Activated gamma-delta T cell (primary cell): ENCODE results near the gene TBPL1.

Experiments used
- DNase-seq: peaks from one replicate; lab custom pipeline; 2025; lab: John Stamatoyannopoulos, UW

The TBPL1 gene

DNA sequence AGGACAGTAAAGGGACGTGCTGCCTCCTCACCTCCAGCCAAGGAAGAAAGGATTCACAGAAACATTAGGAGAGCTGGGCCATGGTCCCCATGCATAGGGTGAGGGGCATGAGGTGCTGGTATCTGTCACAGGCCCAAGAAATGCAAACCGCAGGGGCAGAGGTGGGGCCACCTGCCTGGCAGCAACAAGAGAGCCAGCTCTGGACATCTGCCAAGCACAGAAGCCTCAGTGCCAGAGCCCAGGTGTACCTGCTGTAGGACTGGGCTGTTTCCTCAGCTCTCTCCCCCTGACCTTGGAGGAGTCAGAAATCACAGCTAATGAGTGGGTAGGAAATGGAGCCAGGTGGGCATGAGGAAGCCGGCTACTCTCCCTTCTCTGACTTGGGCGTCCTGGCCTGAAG is 54.1 kb downstream of the TBPL1 start:
- no peak for DNase-seq

DNA sequence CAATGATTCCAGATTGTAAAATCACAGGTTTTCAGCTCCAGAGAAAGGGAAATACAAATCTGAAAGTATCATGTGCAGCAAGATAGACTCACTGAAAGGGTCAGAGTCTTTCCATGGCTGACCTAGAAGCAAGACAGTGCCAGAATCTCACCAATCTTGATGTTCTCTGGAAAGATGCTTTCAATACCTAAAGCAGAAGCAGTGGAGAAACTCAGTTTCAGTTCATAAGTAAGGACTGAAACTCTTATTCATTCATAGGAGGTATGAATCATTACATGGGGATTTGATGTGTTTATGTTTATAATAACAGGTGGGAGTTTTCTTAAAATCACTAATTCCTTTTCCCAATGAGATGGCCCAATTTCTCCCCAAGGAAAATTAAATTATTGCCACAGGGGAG is 56.9 kb downstream of the TBPL1 start:
- no peak for DNase-seq

- DNase-seq, result no peak
These were observed 57.4 kb downstream of the TBPL1 start for GRCh38 chr6:134010400-134010799.

DNA sequence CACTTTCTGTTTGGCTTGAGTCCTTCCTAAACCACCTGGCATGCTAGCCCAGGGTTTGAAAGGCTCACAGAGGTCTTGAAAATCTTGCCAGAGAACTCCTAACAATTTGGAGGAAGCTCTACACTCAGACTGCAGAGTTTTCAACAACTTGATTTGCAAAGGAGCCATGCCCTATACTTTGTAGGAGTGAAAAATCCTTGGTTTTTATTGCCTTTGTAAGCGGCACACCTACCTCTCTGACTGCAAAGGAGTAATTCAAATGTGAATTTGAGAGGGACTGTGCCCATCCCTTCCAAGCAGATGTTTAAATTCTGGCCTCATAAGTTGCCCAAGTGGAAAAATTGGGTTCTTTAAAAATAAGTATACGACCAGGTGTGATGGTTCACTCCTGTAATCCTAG is 58.0 kb downstream of the TBPL1 start:
- no peak for DNase-seq

DNA sequence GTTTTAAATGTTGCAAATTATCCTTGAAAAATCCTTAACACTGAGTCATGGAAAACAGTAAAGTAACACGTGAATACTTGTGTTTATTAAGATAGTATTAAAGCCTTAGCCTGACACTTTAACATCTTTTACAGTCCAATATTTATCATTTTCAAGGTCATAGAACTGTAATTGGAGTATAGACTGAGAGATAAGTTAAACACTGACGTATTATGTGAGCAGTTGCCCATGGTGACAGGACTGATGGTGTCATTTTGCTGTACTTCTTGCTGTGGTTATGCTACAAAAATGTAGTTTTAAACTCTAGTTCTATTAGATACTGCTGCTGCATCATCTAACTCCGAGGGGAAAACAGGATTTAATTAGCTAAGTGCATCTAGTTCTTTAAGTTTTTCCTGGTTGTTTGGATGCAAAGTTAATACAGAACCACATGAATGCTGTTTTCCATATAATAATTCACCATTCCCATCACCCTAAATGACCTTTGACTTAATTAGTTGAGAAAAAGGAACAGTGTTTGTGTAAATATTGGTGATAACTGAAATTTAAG is 61.6 kb downstream of the TBPL1 start:
- DNase-seq, result no peak

DNA sequence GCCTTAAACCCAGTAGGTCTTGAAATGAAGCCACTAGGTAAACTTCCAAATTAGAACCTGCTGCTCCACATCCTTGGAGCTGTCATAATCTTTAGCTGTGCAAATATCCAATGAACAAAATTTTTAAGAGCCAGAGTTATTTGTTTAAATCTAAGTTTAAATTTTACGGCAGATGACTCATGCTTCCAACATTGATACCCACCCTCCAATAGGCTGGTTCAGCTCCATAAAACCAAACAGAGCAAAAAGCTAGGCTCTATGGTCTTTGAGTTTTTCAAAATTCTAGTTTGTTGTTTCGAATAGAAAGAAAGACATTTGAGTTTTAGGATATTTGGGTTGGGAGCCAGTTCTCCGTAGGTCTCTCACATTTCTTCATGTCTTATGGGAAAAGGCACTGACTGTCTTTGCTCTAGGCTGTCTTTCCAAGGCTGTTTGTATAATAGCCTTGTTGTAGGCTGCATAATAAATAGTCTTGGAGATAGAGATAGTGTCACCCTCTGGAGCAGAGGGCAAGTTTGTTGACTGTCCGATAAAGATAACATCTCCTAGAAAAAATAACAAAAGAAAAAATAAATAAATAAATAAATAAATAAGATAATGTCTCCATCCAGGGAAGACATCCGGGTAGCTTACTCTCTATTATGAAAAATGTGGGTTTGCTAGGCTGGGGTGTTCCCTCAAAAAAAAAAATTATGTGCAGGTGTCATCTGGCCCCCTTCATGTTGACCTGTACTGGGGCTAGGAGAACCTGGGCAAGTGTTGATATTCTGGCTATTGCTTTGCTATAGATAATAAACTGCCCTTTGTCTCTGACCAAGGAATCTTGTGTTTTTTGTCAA is 62.9 kb downstream of the TBPL1 start:
- DNase-seq, result no peak

- no peak for DNase-seq
These were observed 63.5 kb downstream of the TBPL1 start for GRCh38 chr6:134016558-134016814.

DNA sequence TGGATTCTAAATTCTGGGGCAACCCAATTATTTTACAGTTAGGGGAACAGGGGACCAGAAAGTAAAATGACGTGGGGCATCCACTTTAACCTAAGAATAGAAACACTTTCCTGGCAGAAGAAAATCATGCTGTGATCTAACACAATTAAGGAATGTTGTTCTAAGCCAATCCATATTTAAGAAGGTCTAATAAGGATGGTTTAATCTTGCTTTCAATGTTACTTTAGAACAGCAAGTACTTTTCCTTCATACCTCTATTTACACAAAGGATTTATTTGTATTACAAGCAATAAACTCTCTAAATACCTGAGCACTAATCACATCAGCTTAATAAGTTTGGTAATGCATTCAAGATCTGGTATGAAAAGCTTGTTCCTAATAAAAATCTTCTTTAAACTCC is 67.0 kb downstream of the TBPL1 start:
- no peak for DNase-seq

DNA sequence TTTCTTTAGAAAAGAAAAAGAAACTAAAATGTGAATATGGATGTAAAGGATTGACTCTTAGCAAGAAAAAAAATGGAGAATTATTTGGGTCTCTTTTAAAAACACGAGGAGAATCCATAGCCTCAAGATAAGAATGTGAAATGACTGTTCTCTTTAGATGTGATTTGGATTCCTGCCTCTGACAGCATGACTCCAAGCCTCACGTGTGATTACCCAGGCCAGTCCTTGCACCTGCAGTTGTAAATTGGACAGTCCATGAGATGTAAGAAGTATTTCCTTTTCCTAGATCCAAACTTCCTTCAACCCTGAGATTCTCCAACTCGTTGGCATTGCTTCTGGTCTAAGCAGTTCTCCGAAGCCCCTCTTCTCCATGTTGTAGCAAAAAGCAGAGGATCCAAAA is 67.5 kb downstream of the TBPL1 start:
- DNase-seq, result no peak

- no peak for DNase-seq
These were observed 67.9 kb downstream of the TBPL1 start for GRCh38 chr6:134020968-134021367.

DNA sequence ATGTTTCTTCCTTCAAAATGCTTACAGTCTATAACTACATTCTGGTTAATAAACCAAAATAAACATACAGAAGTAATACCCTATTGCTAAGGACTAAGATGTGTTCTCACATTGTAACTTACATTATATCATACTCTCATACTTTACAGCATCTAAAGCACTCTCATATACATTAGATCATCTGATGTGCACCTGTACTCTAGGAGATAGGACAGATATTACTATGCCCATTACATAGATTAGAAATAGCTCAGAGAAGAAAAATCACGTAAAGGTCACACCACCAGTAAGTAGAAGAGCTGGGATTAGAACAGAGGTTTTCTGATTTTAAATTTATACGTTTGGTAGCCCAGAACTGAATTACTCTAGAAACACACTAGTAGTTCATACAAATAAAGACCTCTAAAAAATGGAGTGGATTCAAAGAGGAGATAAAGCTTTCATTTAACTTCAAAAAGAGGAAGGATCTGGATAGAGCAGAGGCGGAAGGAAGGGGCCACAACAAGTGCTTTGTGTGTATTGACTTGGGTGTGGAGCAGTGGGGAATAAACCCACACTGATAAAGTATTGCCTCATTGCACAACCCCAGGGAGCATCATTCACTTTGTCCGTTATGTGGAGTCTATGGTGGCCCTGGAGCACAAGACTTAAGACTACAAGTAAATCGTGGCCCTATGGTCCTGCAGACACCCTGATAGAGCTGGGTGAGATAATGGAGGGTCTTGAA is 68.5 kb downstream of the TBPL1 start:
- no peak for DNase-seq

DNA sequence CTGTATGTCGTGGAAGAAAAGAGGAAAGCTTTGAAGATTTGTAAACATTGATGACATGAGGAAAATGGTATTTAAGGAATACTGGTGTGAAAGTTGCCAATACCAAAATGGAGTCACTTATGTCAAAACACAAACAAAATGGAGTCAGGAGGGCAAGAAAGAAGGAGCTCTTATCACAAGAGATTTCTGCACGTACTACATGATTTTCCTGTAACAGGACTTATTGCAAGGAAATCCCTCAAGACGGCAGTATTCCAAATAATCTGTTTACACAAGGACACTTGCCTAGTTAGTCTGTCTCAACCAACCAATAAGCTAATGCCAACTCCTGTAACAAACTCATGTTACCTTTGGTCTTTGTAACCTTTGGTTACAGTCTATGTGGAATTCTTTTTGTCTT is 69.6 kb downstream of the TBPL1 start:
- no peak for DNase-seq

DNA sequence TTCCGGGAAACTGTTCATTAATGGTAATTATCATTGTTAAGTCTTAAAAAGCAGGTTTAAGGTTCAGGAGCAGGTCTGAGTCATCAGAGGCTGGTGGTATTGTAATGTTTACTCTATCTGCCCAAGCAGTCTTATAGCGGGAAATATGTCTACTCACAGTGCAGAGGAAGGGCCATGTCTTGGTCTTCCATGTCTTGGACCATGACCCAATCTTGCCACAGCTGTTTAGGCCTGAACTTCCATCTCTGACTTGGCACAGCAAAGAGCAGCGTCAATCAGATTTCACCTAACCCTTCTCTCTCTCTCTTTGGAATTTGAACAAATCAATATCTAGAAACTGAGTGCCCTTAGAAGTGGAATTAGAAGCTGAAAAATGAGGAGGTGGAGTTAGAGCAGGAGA is 73.6 kb downstream of the TBPL1 start:
- DNase-seq, result no peak

- DNase-seq, result no peak
These were observed 75.4 kb downstream of the TBPL1 start for GRCh38 chr6:134028438-134028837.

- no peak for DNase-seq
These were observed 76.8 kb downstream of the TBPL1 start for GRCh38 chr6:134029495-134030455.

GRCh38 chr6:134031696-134032255 is 78.8 kb downstream of the TBPL1 start:
- DNase-seq, result no peak

DNA sequence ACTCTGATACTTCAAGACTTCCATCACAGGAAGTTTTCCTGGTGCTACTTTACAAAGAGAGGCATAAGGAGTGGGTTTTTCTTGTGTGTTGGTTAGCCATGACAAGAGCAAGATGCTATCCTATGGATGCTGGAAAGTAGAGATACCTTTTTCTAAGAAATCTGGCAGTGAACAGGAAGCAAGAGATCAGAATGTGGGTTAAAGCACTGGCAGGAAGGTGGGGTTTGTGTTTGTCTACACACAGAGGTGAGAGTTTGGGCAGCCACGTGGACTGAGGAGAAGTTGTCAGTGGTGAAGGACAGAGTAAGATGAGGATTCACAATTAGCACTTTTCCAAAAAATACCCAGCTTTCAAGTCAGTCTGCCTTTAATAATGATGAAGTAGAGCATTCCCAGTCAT is 81.5 kb downstream of the TBPL1 start:
- no peak for DNase-seq

DNA sequence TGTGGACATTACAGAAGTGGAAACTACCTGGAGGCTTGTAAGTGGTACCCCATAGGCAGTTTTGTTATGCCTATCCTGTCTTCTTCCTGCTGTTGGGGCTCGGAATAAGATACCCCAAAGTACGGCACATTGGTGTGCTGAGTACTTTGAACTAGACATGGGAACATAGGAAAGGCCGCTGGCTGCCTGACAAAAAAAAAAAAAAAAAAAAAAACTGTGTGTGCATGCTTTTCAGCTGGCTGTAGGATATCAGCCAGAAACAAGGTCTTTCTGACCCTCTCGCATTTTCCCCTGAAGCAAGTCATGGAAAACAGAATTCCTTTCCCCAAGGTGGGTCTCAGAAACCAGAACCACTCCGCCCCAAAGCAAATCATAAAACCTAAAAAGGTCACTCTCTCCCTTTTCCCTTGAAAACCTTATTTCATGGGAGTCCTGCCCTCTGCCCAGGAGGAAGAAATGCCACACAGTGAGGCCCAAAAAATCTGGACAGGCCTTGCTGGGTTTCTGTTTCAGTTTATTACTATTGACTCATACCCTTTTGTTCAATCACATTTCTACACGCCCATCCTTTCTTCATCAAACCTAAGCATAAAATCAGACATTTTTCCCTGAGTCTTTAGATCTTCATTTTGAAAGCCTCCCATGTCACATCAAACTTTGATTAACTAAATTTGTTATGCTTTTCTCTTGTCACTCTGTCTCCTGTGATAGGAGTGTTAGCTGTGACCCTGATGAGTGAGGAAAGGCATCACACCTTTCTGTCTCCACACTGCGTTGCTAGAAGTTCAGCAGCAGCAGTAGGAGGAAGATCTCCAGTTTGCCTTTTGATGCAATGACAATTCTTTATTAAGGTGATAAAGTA is 82.2 kb downstream of the TBPL1 start:
- no peak for DNase-seq

DNA sequence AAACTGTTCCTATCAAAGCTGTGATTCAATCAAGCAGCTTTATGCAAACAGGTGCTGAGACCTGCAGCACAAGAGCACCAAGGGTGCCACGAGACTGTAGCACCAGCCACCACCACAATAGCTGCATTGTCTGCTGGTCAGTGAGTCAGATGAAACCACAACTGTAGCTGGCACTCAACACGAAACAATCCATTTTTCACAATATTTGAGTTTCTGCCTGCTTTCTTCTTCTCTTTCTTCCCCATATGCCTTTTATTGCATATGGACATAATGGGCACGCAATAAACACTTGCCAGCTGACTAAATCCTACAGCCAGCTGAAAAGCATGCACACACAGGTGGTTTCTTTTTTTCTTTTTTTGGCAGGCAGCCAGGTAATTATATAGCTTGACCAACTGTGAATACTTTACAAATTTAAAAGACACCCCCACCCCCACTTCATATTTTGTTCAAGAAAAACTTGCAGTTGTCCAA is 82.8 kb downstream of the TBPL1 start:
- DNase-seq, result no peak

- DNase-seq, result no peak
These were observed 86.1 kb downstream of the TBPL1 start for GRCh38 chr6:134039116-134039515.
